GM12878 (cell line): ENCODE results near the gene COL27A1. TPM values are rescaled to one million over a fixed set of nuclear protein-coding genes. Genes with fewer than 3 reads are reported as not detected.

Experiments used
- ATF2 ChIP-seq: IDR thresholded peaks from 2 replicates; pipeline ENCODE4 v1.6.1; 2012; ENCODE audit warnings: low read length, inconsistent platforms
- ATF3 ChIP-seq: IDR thresholded peaks from 2 replicates; pipeline ENCODE4 v1.6.1; 2011; ENCODE audit warnings: low read depth, mild to moderate bottlenecking, low read length, moderate library complexity, borderline replicate concordance; ENCODE audit errors: extremely low read depth
- CHD4 ChIP-seq: fragments of 200-600 bp; sonication (generic); IDR thresholded peaks from 2 replicates; pipeline ENCODE4 v1.6.1; 2016; ENCODE audit warnings: mild to moderate bottlenecking
- EED ChIP-seq: sonication (generic); IDR thresholded peaks from 2 replicates; pipeline ENCODE4 v1.6.1; 2016; ENCODE audit warnings: antibody characterized with exemption, low read depth
- NR2F1 ChIP-seq: fragments of 450-650 bp; conservative IDR thresholded peaks from 2 replicates; pipeline ENCODE4 v1.6.1; 2017; ENCODE audit warnings: mild to moderate bottlenecking
- PRDM15 ChIP-seq: fragments of 450-650 bp; formaldehyde crosslinking; IDR thresholded peaks from 2 replicates; pipeline ENCODE4 v1.4.0; 2020; ENCODE audit warnings: mild to moderate bottlenecking, moderate library complexity
- RCOR1 ChIP-seq: conservative IDR thresholded peaks from 2 replicates; pipeline ENCODE4 v1.6.1; 2012; ENCODE audit warnings: low read depth, low read length, improper control_type of control experiment
- ZBTB11 ChIP-seq: fragments of 450-650 bp; formaldehyde crosslinking; IDR thresholded peaks from 2 replicates; pipeline ENCODE4 v1.5.0; 2022; ENCODE audit warnings: mild to moderate bottlenecking, missing genetic modification characterization
- polyA plus RNA-seq, 11 experiments: library from polyadenylated mRNA; depleted of rRNA in 4 of 11; unstranded in 6 of 11; stranded (reverse) in 5 of 11; fragments of >200 nt; fragmentation: Nextera tagmentation in 4 of 11; fragmentation: Illumina TruSeq in 1 of 11; extraction: Ambion mirVana in 4 of 11; extraction: Trizol in 1 of 11; gene quantifications; 1 replicate in 1 of 11; 2 replicates in 10 of 11; pipeline versions ENCODE4 v1.2.1 to v1.2.3, GENCODE V29; 2011 to 2016; ENCODE audit warnings: inconsistent platforms in 2 of 11, missing spikeins in 2 of 11, low read depth in 1 of 11
- total RNA-seq, 4 experiments: library from RNA; depleted of rRNA in 3 of 4; stranded (reverse); fragments of >200 nt in 3 of 4; fragmentation: Illumina TruSeq in 1 of 4; extraction: Trizol in 1 of 4; gene quantifications; 2 replicates each; pipeline versions ENCODE4 v1.2.1 to v1.2.3, GENCODE V29; 2013 to 2021

COL27A1 gene
- total and polyA plus RNA-seq, 10 of the 15 experiments (the other 5 are each of a cell fraction or from before 2014, with no cell fraction given), result 0.10 TPM; not detected in 9

- TF ChIP-seq ZBTB11 (CRISPR knock-in tag) (no peak), RCOR1 (no peak), EED (no peak), ATF3 (no peak), ATF2 (no peak), NR2F1 (no peak), PRDM15 (CRISPR knock-in tag) (no peak), CHD4 (no peak)
Measured at GRCh38 chr9:114289106-114289505, 133.8 kb downstream of the COL27A1 start (continued).
